GM19467 (cell line): Measurements from ENCODE around the gene DLG4.
A peak's percentile ranks its signal among the peaks of the same experiment; 100 is the strongest.

ENCODE experiments used
- ATAC-seq: cut with Tn5 transposase; IDR thresholded peaks from one replicate; pipeline ENCODE4 v1.9.1; 2021; ENCODE audit warnings: mild to moderate bottlenecking, moderate library complexity; ENCODE audit not compliant: unreplicated experiment

The DLG4 gene

GRCh38 chr17:7215652-7216180 is 3.9 kb downstream of the DLG4 start:
- ATAC-seq = no peak

GRCh38 chr17:7215136-7215638 is 4.4 kb downstream of the DLG4 start:
- no peak for ATAC-seq

GRCh38 chr17:7214300-7215135 is 5.1 kb downstream of the DLG4 start:
- ATAC-seq = peak; percentile 74

GRCh38 chr17:7213895-7214299 is 5.7 kb downstream of the DLG4 start:
- no peak for ATAC-seq

- ATAC-seq = no peak
These were observed 8.0 kb downstream of the DLG4 start for GRCh38 chr17:7211491-7212273.

- ATAC-seq = no peak
These were observed 10.7 kb downstream of the DLG4 start for GRCh38 chr17:7208754-7209460.

- ATAC-seq = no peak
These were observed 11.5 kb downstream of the DLG4 start for GRCh38 chr17:7208027-7208571.

GRCh38 chr17:7207120-7208001 is 12.3 kb downstream of the DLG4 start:
- no peak for ATAC-seq

- ATAC-seq = no peak
These were observed 14.1 kb downstream of the DLG4 start for GRCh38 chr17:7205561-7205960.

GRCh38 chr17:7204828-7205461 is 14.7 kb downstream of the DLG4 start:
- peak; percentile 70 for ATAC-seq

GRCh38 chr17:7204336-7204735 is 15.3 kb downstream of the DLG4 start:
- no peak for ATAC-seq

GRCh38 chr17:7203391-7203790 is 16.2 kb downstream of the DLG4 start:
- ATAC-seq = no peak

- no peak for ATAC-seq
These were observed 22.8 kb downstream of the DLG4 start for GRCh38 chr17:7196651-7197401.

GRCh38 chr17:7195971-7196370 is 23.7 kb downstream of the DLG4 start:
- no peak for ATAC-seq

GRCh38 chr17:7192271-7192937 is 27.2 kb downstream of the DLG4 start:
- no peak for ATAC-seq

GRCh38 chr17:7191571-7192270 is 27.9 kb downstream of the DLG4 start:
- no peak for ATAC-seq

GRCh38 chr17:7191069-7191468 is 28.6 kb downstream of the DLG4 start:
- no peak for ATAC-seq
